Heart left ventricle (tissue), 16 donors: ENCODE data around the gene COL23A1. TPM values are rescaled to one million over a fixed set of nuclear protein-coding genes. Genes with fewer than 3 reads are reported as not detected.

Source experiments
- ATAC-seq, 4 donors: fragments of 200-7000 bp; cut with Tn5 transposase; one replicate each; pipeline ENCODE4 v1.9.1; 2020 to 2022; ENCODE audit warnings: moderate library complexity in 4 of 4, mild to moderate bottlenecking in 3 of 4, moderate number of reproducible peaks in 1 of 4
- DNase-seq, 5 donors: peaks; one replicate each; pipeline ENCODE4 v3.0.0-alpha.2; 2020
- H3K27ac ChIP-seq, 12 donors: fragments of 200-600 bp; sonication (generic) in 4 of 12; one replicate each; pipeline versions ENCODE4 v1.5.0 to v1.8.0; 2016 to 2022; ENCODE audit warnings: mild to moderate bottlenecking in 2 of 12
- H3K27me3 ChIP-seq, 9 donors: fragments of 200-600 bp; sonication (generic) in 2 of 9; one replicate each; pipeline versions ENCODE4 v1.5.1 to v1.8.0; 2016 to 2022; ENCODE audit warnings: mild to moderate bottlenecking in 3 of 9
- H3K36me3 ChIP-seq, 9 donors: fragments of 200-600 bp; sonication (generic) in 2 of 9; one replicate each; pipeline versions ENCODE4 v1.5.0 to v1.8.0; 2018 to 2022; ENCODE audit warnings: mild to moderate bottlenecking in 2 of 9
- H3K4me1 ChIP-seq, 12 donors: fragments of 200-600 bp; sonication (generic) in 4 of 12; one replicate each; pipeline versions ENCODE4 v1.5.0 to v1.8.0; 2016 to 2022; ENCODE audit warnings: mild to moderate bottlenecking in 3 of 12
- H3K4me3 ChIP-seq, 12 donors: fragments of 200-600 bp; sonication (generic) in 4 of 12; one replicate each; pipeline versions ENCODE4 v1.5.0 to v1.8.0; 2017 to 2022; ENCODE audit warnings: mild to moderate bottlenecking in 9 of 12, moderate library complexity in 4 of 12
- H3K9me3 ChIP-seq, 12 donors: fragments of 200-600 bp; sonication (generic) in 4 of 12; one replicate each; pipeline versions ENCODE4 v1.5.0 to v1.8.0; 2016 to 2022; ENCODE audit warnings: mild to moderate bottlenecking in 1 of 12
- CTCF ChIP-seq, 12 donors: fragments of 200-600 bp; sonication (generic) in 4 of 12; IDR thresholded peaks; one replicate each; pipeline versions ENCODE4 v1.5.0 to v1.8.0; 2018 to 2022; ENCODE audit warnings: antibody characterized with exemption in 12 of 12, mild to moderate bottlenecking in 5 of 12
- POLR2A ChIP-seq, 2 donors: fragments of 450-650 bp; IDR thresholded peaks; one replicate each; pipeline ENCODE4 v1.6.1; 2017; ENCODE audit warnings: antibody characterized with exemption in 2 of 2, mild to moderate bottlenecking in 2 of 2, moderate library complexity in 2 of 2
- WGBS, 4 donors: extraction: QIAGEN DNeasy Blood & Tissue Kit in 2 of 4; methylation state at CpG; one replicate each; pipeline versions ENCODE4 v1.1.5 to v1.1.7; 2013 to 2018; 5-methylcytosine and 5-hydroxymethylcytosine counted together
- intact Hi-C, 10 donors: fragments of 100-400 bp; cut with DNase I; formaldehyde crosslinking; loops; one replicate each; pipeline versions ENCODE4 v1.11.1 to v1.14.2; 2022
- polyA plus RNA-seq, 2 donors: library from polyadenylated mRNA; stranded (reverse); fragments of 200-250 nt; gene quantifications; one replicate each; pipeline ENCODE4 v1.2.3, GENCODE V29; 2013
- total RNA-seq, 9 donors: library from RNA; depleted of rRNA in 2 of 9; stranded (reverse); fragments of >200 nt in 2 of 9; fragmentation: NEBNext Ultra II Directional in 3 of 9; extraction: Animal tissue kit (Norgen Biotek cat#: 25700) in 3 of 9; gene quantifications; one replicate each; pipeline versions ENCODE4 v1.1.0 to v1.2.4, GENCODE V29; 2016 to 2023
- donor health status: ischemic (EF 13 %, LVEDD 7.1; RV severe dilation, severe dysfunction).
- donor health status: healthy with polysubstance abuse.
- donor health status: DM: no; HTN: yes; CAD: no.
- donor health status: DM: no; HTN: no; CAD: no.
- donor health status: ischemic (EF 25% LVEDD 6.9; RV normal size, moderate dysfunction).
- donor health status: ischemic (EF 25% LVEDD 5.7; RV mildly dilated, moderate dysfunction).
- donor health status: healthy.
- donor health status: DM: yes; HTN: yes; CAD: no.
- donor health status: ischemic (EF 35%, LVEDD 5.7; RV mildly dilated, moderate dysfunction).
- donor health status: nonischemic (EF 11% LVEDD 7.7; RV severe dilation, severe dysfunction).
- donor health status: DM: yes; HTN: yes; CAD: no.
- donor health status: PGD.
- donor health status: ischemic (EF 29% LVEDD 5.4; RV normal size, mild dysfunction).
- donor health status: nonischemic (EF 23%, LVEDD 6.1; RV moderate dilation, normal function).

The COL23A1 gene
- total and polyA plus RNA-seq, 11 donors, result 6.0 to 33.0 (median 18.8) TPM

GRCh38 chr5:178492278-178492677 is 97.9 kb downstream of the COL23A1 start:
- peaks cover 0 to 4% (median 0%) of the 10 kb centered on the region in 12 donors for H3K9me3 ChIP-seq
- WGBS, 4 donors, result 92 to 97% (median 95%) methylated on average over 10 of the region's 10 CpGs
- H3K36me3 ChIP-seq, result no peaks in the 10 kb centered on the region
- DNase-seq (no peak), ATAC-seq (no peak)
- H3K4me3 ChIP-seq, result no peak overlapping the region
- H3K27ac ChIP-seq, result no peak overlapping the region
- peaks cover 0 to 9% (median 0%) of the 10 kb centered on the region in 12 donors for H3K4me1 ChIP-seq
- intact Hi-C loops, result no loop called here
- H3K27me3 ChIP-seq, result no peaks in the 10 kb centered on the region
- TF ChIP-seq POLR2A (IDR thresholded peaks at IDR 0.05), result no peak
- no peak for TF ChIP-seq CTCF (IDR thresholded peaks at IDR 0.05)

- peaks cover 0 to 4% (median 0%) of the 10 kb centered on the region in 12 donors for H3K9me3 ChIP-seq
- peaks cover 0 to 8% (median 0%) of the 10 kb centered on the region in 12 donors for H3K4me1 ChIP-seq
- no peak for TF ChIP-seq CTCF (IDR thresholded peaks at IDR 0.05)
- no peak for TF ChIP-seq POLR2A (IDR thresholded peaks at IDR 0.05)
- DNase-seq (no peak), ATAC-seq (no peak)
- intact Hi-C loops, result no loop called here
- no peak overlapping the region for H3K27ac ChIP-seq
- H3K27me3 ChIP-seq, result no peaks in the 10 kb centered on the region
- no peaks in the 10 kb centered on the region for H3K36me3 ChIP-seq
- WGBS, 4 donors, result 73 to 80% (median 76%) methylated on average over 11 of the region's 11 CpGs
- no peak overlapping the region for H3K4me3 ChIP-seq
These were observed 99.1 kb downstream of the COL23A1 start for GRCh38 chr5:178490935-178491652.

GRCh38 chr5:178489271-178489976 is 100.8 kb downstream of the COL23A1 start:
- DNase-seq, result no peak
- whole genome bisulfite sequencing, 4 donors, result 81 to 90% (median 88%) methylated on average over 12 of the region's 12 CpGs
- intact Hi-C loops, result loop anchor here in 1 of 10 donors (5.0 kb wide), 1 partner anchor 38 kb away; no protein-coding TSS in a partner anchor
- Histone ChIP-seq H3K4me1 (peaks cover 0 to 8% (median 0%) of the 10 kb centered on the region in 12 donors), H3K27ac (no peak overlapping the region), H3K27me3 (no peaks in the 10 kb centered on the region), H3K4me3 (no peak overlapping the region), H3K9me3 (peaks cover 0 to 4% (median 0%) of the 10 kb centered on the region in 12 donors), H3K36me3 (no peaks in the 10 kb centered on the region)
- TF ChIP-seq POLR2A (IDR thresholded peaks at IDR 0.05) (no peak), CTCF (IDR thresholded peaks at IDR 0.05) (no peak)
- ATAC-seq, result no peak

GRCh38 chr5:178488696-178489095 is 101.5 kb downstream of the COL23A1 start:
- no peak for ATAC-seq
- intact Hi-C loops, result loop anchor here in 1 of 10 donors (5.0 kb wide), 1 partner anchor 39 kb away; no protein-coding TSS in a partner anchor
- TF ChIP-seq CTCF (IDR thresholded peaks at IDR 0.05) (no peak), POLR2A (IDR thresholded peaks at IDR 0.05) (no peak)
- H3K9me3 ChIP-seq, result peaks cover 0 to 4% (median 0%) of the 10 kb centered on the region in 12 donors
- H3K27ac ChIP-seq, result no peak overlapping the region
- no peak for DNase-seq
- WGBS, 4 donors, result 60 to 73% (median 65%) methylated on average over 8 of the region's 8 CpGs
- H3K36me3 ChIP-seq, result no peaks in the 10 kb centered on the region
- no peaks in the 10 kb centered on the region for H3K27me3 ChIP-seq
- no peak overlapping the region for H3K4me3 ChIP-seq
- peaks cover 0 to 12% (median 0%) of the 10 kb centered on the region in 12 donors for H3K4me1 ChIP-seq
